Epithelial cell of esophagus (primary cell): ENCODE data around the gene CHD9.
"Not testable (repeated sequence)": the region's sequence is repeated elsewhere in the genome, so short reads cannot be mapped to it uniquely, and the experiment has no call there.

Source experiments
- DNase-seq: peaks from one replicate; pipeline ENCODE4 v3.0.0; 2010; ENCODE audit warnings: low read depth
- H3K4me3 ChIP-seq: 2 replicates; pipeline ENCODE4 v1.5.1; 2011; ENCODE audit warnings: mild to moderate bottlenecking, low read length, control low read depth
- CTCF ChIP-seq: IDR thresholded peaks from 2 replicates; pipeline ENCODE4 v1.5.1; 2011; ENCODE audit warnings: low read depth, mild to moderate bottlenecking, low read length, control low read depth, inconsistent platforms; ENCODE audit not compliant: insufficient read depth; ENCODE audit errors: missing control alignments

Gene CHD9

GRCh38 chr16:53065461-53066061, 10.8 kb downstream of the CHD9 start:
- no peak for TF ChIP-seq CTCF

GRCh38 chr16:53067675-53068074, 12.9 kb downstream of the CHD9 start:
- TF ChIP-seq CTCF: no peak
- H3K4me3 ChIP-seq: no peak overlapping the region

More at GRCh38 chr16:53065461-53066061, 10.8 kb downstream of the CHD9 start:
- DNase-seq: no peak
- no peak overlapping the region for H3K4me3 ChIP-seq

DNA sequence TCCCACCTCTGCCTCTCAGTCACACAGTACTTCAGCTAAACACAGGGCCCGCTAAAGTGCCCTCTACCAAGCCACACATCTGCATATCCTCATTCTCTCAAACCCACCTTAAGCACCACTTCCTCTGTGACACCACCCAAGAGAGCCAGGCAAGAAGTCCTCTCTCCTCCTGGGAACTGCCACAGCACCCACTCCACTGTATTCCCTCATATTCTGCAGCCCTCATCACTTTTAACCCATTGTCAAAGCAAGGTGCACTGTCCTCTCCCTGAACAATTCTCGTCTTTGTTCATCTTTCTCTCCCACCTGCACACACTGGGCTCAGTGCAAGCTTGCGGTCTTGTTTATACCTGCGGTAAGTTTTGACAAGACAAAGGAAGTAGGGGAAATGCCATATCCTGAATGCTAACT, 13.6 kb downstream of the CHD9 start:
- TF ChIP-seq CTCF: no peak
- no peak for DNase-seq

More at GRCh38 chr16:53067675-53068074, 12.9 kb downstream of the CHD9 start:
- DNase-seq: no peak

GRCh38 chr16:53069772-53070171, 15.0 kb downstream of the CHD9 start:
- TF ChIP-seq CTCF: no peak
- no peak for DNase-seq

More for the DNA sequence above, 13.6 kb downstream of the CHD9 start:
- no peak overlapping the region for H3K4me3 ChIP-seq

GRCh38 chr16:53071748-53072301, 17.0 kb downstream of the CHD9 start:
- no peak for DNase-seq
- no peak overlapping the region for H3K4me3 ChIP-seq
- no peak for TF ChIP-seq CTCF

More at GRCh38 chr16:53069772-53070171, 15.0 kb downstream of the CHD9 start:
- no peak overlapping the region for H3K4me3 ChIP-seq

DNA sequence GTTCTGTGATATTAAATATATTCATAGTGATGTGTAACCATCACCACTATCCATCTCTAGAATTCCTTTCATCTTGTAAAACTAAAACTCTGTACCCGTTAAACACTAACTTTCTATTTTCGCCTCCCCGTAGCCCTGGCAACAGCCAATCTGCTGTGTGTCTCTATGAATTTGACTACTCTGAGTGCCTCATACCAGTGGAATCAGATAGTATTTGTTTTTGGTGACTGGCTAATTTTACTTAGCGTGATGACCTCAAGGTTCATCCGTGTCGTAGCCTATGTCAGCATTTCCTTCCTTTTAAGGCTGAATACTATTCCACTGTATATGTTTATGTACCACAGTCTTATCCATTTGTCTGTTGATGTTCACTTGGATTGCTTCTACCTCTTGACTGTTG, 18.2 kb downstream of the CHD9 start:
- no peak for DNase-seq
- H3K4me3 ChIP-seq: no peak overlapping the region
- TF ChIP-seq CTCF: no peak

DNA sequence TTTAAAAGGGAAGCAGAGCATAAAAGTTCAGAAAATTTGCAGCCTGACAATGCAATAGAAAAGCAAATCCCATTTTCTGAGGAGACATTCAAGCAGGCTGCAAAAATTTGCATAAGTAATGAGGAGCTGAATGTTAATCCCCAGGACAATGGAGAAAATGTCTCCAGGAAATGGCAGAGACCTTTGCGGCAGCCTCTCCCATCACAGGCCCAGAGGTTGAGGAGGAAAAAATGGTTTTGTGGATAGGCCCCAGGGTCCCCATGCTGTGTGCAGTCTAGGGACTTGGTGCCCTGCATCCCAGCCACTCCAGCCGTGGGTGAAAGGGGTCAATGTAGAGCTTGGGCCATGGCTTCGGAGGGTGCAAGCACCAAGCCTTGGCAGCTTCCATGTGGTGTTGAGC, 19.5 kb downstream of the CHD9 start:
- DNase-seq, H3K4me3 ChIP-seq: not testable (repeated sequence)

- not testable (repeated sequence) for H3K4me3 ChIP-seq, DNase-seq
Measured at GRCh38 chr16:53075461-53075860, 20.7 kb downstream of the CHD9 start.
